ENCODE results near the gene ITPRIPL1. TPM values are rescaled to one million over a fixed set of nuclear protein-coding genes. Genes with fewer than 3 reads are reported as not detected.

The ITPRIPL1 gene
- total RNA-seq: 0.55 and 1.0 TPM in 2 replicates

GRCh38 chr2:96325041-96325883 lies at the start of gene ITPRIPL1:
ITPRIPL1 (plus strand) TSS chr2:96325317; CDS start chr2:96325840, 523 bp downstream.

GRCh38 chr2:96305091-96305978 lies 19.8 kb upstream of the ITPRIPL1 start, which contains the start of gene SNRNP200:
SNRNP200 (minus strand) TSS chr2:96305546; CDS start chr2:96305437, 109 bp downstream.

Other genes starting within 250 kb of the ITPRIPL1 start
- gene ADRA2B, start 208.7 kb upstream of the ITPRIPL1 start, total RNA-seq: 0.08 TPM in 1 of 2 replicates, not detected in the other
- not detected in 2 replicates for gene ASTL, start 186.8 kb upstream of the ITPRIPL1 start, total RNA-seq
- gene DUSP2, start 179.9 kb upstream of the ITPRIPL1 start, total RNA-seq: 14.1 and 14.2 TPM in 2 replicates
- 75.4 and 120 TPM in 2 replicates for gene STARD7, start 116.5 kb upstream of the ITPRIPL1 start, total RNA-seq
- gene TMEM127, start 59.3 kb upstream of the ITPRIPL1 start, total RNA-seq: 21.2 and 21.9 TPM in 2 replicates
- 74.4 and 78.2 TPM in 2 replicates for gene CIAO1, start 59.1 kb upstream of the ITPRIPL1 start, total RNA-seq
- 48.8 and 68.5 TPM in 2 replicates for gene SNRNP200, start 19.8 kb upstream of the ITPRIPL1 start, total RNA-seq
- gene NCAPH, start 10.4 kb downstream of the ITPRIPL1 start, total RNA-seq: 10.9 and 38.8 TPM in 2 replicates
- gene NEURL3, start 180.0 kb downstream of the ITPRIPL1 start, total RNA-seq: not detected in 2 replicates
- gene ARID5A, start 211.4 kb downstream of the ITPRIPL1 start, total RNA-seq: 7.7 and 12.9 TPM in 2 replicates

Data from hair follicular keratinocyte (primary cell).